OCI-LY3 (cell line): ENCODE results near the gene SRGAP1.

Experiments
- EZH2phosphoT487 ChIP-seq: fragments of 200-600 bp; shearing (Covaris generic); IDR thresholded peaks from 2 replicates; pipeline ENCODE4 v1.6.1; 2018; ENCODE audit warnings: antibody characterized with exemption, mixed run types, low read depth
- TF ChIP-seq, protein P1 (sequence below): fragments of 200-600, 300-600 bp; sonication (generic); IDR thresholded peaks from 2 replicates; pipeline ENCODE4 v1.5.1; 2014; ENCODE audit warnings: antibody characterized with exemption, low read length, low read depth

DNA sequence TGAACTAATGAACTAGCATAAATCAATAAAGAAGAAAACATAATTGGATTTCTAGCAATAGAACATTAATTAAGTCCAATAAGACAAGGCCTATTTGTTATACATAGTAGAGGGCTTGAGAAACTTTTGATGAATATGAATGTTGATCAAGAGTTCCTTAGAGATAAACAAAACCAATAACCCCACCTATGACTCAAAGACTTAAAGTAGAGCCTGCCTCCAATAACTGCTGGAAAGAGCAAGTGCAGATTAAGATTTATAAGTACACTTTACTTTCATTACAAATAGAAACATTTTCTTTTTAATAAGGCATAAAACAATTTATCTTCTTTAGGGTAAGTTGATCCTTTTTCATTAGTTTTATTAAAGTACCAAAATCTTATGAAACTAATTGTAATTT, 185.7 kb downstream of the SRGAP1 start:
- TF ChIP-seq, protein P1, sequence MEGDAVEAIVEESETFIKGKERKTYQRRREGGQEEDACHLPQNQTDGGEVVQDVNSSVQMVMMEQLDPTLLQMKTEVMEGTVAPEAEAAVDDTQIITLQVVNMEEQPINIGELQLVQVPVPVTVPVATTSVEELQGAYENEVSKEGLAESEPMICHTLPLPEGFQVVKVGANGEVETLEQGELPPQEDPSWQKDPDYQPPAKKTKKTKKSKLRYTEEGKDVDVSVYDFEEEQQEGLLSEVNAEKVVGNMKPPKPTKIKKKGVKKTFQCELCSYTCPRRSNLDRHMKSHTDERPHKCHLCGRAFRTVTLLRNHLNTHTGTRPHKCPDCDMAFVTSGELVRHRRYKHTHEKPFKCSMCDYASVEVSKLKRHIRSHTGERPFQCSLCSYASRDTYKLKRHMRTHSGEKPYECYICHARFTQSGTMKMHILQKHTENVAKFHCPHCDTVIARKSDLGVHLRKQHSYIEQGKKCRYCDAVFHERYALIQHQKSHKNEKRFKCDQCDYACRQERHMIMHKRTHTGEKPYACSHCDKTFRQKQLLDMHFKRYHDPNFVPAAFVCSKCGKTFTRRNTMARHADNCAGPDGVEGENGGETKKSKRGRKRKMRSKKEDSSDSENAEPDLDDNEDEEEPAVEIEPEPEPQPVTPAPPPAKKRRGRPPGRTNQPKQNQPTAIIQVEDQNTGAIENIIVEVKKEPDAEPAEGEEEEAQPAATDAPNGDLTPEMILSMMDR, result no peak
- no peak for TF ChIP-seq EZH2phosphoT487
